ENCODE results near the gene ARL15. TPM values are rescaled to one million over a fixed set of nuclear protein-coding genes. Genes with fewer than 3 reads are reported as not detected.

ARL15 gene
- total and polyA plus RNA-seq, 9 donors, result 14.9 to 34.0 (median 19.2) TPM

DNA sequence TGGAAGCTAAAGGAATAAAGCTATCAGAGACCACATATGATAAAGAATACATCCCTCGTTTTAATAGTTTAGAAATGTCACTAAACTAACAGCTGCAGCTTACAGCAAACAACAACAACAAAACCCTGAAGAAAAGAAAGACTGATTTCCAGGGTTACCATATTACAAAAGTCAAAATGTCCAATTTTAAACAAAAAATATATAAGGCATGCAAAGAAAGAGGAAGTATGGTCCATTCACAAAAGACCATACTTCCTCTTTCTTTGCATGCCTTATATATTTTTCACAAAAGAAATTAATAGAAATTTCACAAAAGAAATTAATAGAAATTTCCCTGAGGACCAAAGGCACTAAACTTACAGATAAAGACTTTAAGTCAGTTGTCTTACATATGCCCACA is 354.2 kb downstream of the ARL15 start:
- WGBS, 3 donors, result 75 to 92% (median 81%) methylated on average over 1 of the region's 1 CpG
- H3K4me3 ChIP-seq, result no peak overlapping the region
- no peak for TF ChIP-seq POLR2A (IDR thresholded peaks at IDR 0.05)
- TF ChIP-seq, protein P1, sequence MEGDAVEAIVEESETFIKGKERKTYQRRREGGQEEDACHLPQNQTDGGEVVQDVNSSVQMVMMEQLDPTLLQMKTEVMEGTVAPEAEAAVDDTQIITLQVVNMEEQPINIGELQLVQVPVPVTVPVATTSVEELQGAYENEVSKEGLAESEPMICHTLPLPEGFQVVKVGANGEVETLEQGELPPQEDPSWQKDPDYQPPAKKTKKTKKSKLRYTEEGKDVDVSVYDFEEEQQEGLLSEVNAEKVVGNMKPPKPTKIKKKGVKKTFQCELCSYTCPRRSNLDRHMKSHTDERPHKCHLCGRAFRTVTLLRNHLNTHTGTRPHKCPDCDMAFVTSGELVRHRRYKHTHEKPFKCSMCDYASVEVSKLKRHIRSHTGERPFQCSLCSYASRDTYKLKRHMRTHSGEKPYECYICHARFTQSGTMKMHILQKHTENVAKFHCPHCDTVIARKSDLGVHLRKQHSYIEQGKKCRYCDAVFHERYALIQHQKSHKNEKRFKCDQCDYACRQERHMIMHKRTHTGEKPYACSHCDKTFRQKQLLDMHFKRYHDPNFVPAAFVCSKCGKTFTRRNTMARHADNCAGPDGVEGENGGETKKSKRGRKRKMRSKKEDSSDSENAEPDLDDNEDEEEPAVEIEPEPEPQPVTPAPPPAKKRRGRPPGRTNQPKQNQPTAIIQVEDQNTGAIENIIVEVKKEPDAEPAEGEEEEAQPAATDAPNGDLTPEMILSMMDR (IDR thresholded peaks at IDR 0.05), result no peak
- TF ChIP-seq EP300 (IDR thresholded peaks at IDR 0.05), result no peak
- no peaks in the 10 kb centered on the region for H3K36me3 ChIP-seq
- no peak overlapping the region for H3K27ac ChIP-seq
- intact Hi-C loops (cut with DNase I), result no loop called here
- H3K4me1 ChIP-seq (ENCODE audit: insufficient read depth), result no peaks in the 10 kb centered on the region
- no peaks in the 10 kb centered on the region for H3K9me3 ChIP-seq
- H3K27me3 ChIP-seq, result no peaks in the 10 kb centered on the region
- no peak for DNase-seq

GRCh38 chr5:53950621-53951020 is 359.8 kb downstream of the ARL15 start:
- H3K9me3 ChIP-seq, result no peaks in the 10 kb centered on the region
- no peak overlapping the region for H3K27ac ChIP-seq
- no peak for DNase-seq
- H3K4me1 ChIP-seq (ENCODE audit: insufficient read depth), result no peaks in the 10 kb centered on the region
- TF ChIP-seq, protein P1 (IDR thresholded peaks at IDR 0.05), result no peak
- TF ChIP-seq EP300 (IDR thresholded peaks at IDR 0.05) (no peak), POLR2A (IDR thresholded peaks at IDR 0.05) (no peak)
- 61 to 89% (median 84%) methylated on average over 3 of the region's 3 CpGs for WGBS, 3 donors
- H3K4me3 ChIP-seq, result no peak overlapping the region
- no peaks in the 10 kb centered on the region for H3K36me3 ChIP-seq
- H3K27me3 ChIP-seq, result no peaks in the 10 kb centered on the region
- intact Hi-C loops (cut with DNase I), result no loop called here

- Histone ChIP-seq H3K9me3 (no peaks in the 10 kb centered on the region), H3K36me3 (no peaks in the 10 kb centered on the region), H3K4me3 (no peak overlapping the region), H3K4me1 (ENCODE audit: insufficient read depth) (no peaks in the 10 kb centered on the region), H3K27ac (no peak overlapping the region), H3K27me3 (no peaks in the 10 kb centered on the region)
- WGBS, 3 donors, result 74 to 76% (median 75%) methylated on average over 4 of the region's 4 CpGs
- TF ChIP-seq POLR2A (IDR thresholded peaks at IDR 0.05) (no peak), EP300 (IDR thresholded peaks at IDR 0.05) (no peak)
- TF ChIP-seq, protein P1 (IDR thresholded peaks at IDR 0.05), result no peak
- DNase-seq, result no peak
- intact Hi-C loops (cut with DNase I), result no loop called here
These were observed 361.8 kb downstream of the ARL15 start for GRCh38 chr5:53948598-53948997.

DNA sequence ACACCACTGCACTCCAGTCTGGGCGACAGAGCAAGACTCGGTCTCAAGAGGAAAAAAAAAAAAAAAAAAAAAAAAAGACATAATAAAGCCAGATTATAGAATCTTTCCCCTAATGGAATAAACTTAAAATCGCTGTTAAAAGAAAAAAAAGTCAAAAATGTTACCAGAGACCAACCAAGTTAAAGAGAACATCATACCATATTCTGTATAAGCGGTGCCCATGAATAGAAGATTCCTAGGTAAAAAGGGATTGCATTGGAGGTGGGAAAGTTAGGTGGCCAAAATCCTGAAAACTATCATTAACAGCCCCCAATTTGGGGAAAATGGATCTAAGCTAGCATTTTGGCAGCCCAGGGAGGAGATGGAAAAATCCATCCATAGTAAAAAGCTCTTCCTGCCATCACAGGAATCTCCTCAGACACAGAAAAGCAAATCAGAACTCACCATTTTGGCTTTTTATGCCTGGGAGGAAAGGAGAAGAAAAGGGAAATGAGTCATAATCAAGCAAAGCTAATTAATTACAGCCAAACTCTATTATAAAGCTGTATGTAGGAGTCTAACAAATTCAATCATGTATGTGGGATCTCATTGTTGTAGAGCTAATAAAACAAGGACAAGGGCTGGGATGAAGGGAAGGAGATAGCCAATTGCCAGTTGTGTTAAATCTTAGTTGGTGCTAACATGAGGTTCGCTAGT is 363.8 kb downstream of the ARL15 start:
- TF ChIP-seq, protein P1 (IDR thresholded peaks at IDR 0.05), result no peak
- TF ChIP-seq POLR2A (IDR thresholded peaks at IDR 0.05) (no peak), EP300 (IDR thresholded peaks at IDR 0.05) (no peak)
- 90 to 92% (median 91%) methylated on average over 5 of the region's 5 CpGs for WGBS, 3 donors
- Histone ChIP-seq H3K4me1 (ENCODE audit: insufficient read depth) (no peaks in the 10 kb centered on the region), H3K27ac (no peak overlapping the region), H3K4me3 (no peak overlapping the region), H3K27me3 (no peaks in the 10 kb centered on the region), H3K36me3 (no peaks in the 10 kb centered on the region), H3K9me3 (no peaks in the 10 kb centered on the region)
- DNase-seq, result no peak
- intact Hi-C loops (cut with DNase I), result no loop called here
